ENCODE measurements around the gene CIDEA.

CIDEA gene

GRCh38 chr18:12317664-12318333, 63.6 kb downstream of the CIDEA start:
- Histone ChIP-seq H3K4me1 (ENCODE audit: insufficient read depth, low read length) (peaks cover 73% of the 10 kb centered on the region), H3K9ac (ENCODE audit: low read length) (peak overlapping the region; percentile 12), H3K36me3 (ENCODE audit: insufficient read depth, low read length) (peaks cover 26% of the 10 kb centered on the region), H3K4me3 (ENCODE audit: low read depth in 1 of 2, low read length in 2 of 2) (peak overlapping the region; percentile 6 to 17), H3K9me3 (ENCODE audit: low read length) (no peaks in the 10 kb centered on the region), H3K27ac (ENCODE audit: low read depth, low read length) (peak overlapping the region; percentile 93), H3K27me3 (ENCODE audit: control insufficient read depth in 1 of 2, insufficient read depth in 2 of 2, low read length in 2 of 2) (no peaks in the 10 kb centered on the region)

GRCh38 chr18:12318334-12318697, 64.2 kb downstream of the CIDEA start:
- H3K36me3 ChIP-seq (ENCODE audit: insufficient read depth, low read length) = peaks cover 26% of the 10 kb centered on the region
- no peaks in the 10 kb centered on the region for H3K27me3 ChIP-seq (ENCODE audit: control insufficient read depth in 1 of 2, insufficient read depth in 2 of 2, low read length in 2 of 2)
- peaks cover 68% of the 10 kb centered on the region for H3K4me1 ChIP-seq (ENCODE audit: insufficient read depth, low read length)
- no peaks in the 10 kb centered on the region for H3K9me3 ChIP-seq (ENCODE audit: low read length)
- peak overlapping the region; percentile 6 to 17 for H3K4me3 ChIP-seq (ENCODE audit: low read depth in 1 of 2, low read length in 2 of 2)
- H3K27ac ChIP-seq (ENCODE audit: low read depth, low read length) = peak overlapping the region; percentile 93
- peak overlapping the region; percentile 12 for H3K9ac ChIP-seq (ENCODE audit: low read length)

GRCh38 chr18:12318857-12319256, 64.7 kb downstream of the CIDEA start:
- H3K36me3 ChIP-seq (ENCODE audit: insufficient read depth, low read length) = peaks cover 23% of the 10 kb centered on the region
- peaks cover 62% of the 10 kb centered on the region for H3K4me1 ChIP-seq (ENCODE audit: insufficient read depth, low read length)
- H3K27ac ChIP-seq (ENCODE audit: low read depth, low read length) = no peak overlapping the region
- H3K9me3 ChIP-seq (ENCODE audit: low read length) = no peaks in the 10 kb centered on the region
- no peaks in the 10 kb centered on the region for H3K27me3 ChIP-seq (ENCODE audit: control insufficient read depth in 1 of 2, insufficient read depth in 2 of 2, low read length in 2 of 2)
- H3K9ac ChIP-seq (ENCODE audit: low read length) = no peak overlapping the region
- H3K4me3 ChIP-seq (ENCODE audit: low read depth in 1 of 2, low read length in 2 of 2) = no peak overlapping the region

GRCh38 chr18:12321333-12321732, 67.2 kb downstream of the CIDEA start:
- H3K36me3 ChIP-seq (ENCODE audit: insufficient read depth, low read length) = peaks cover 36% of the 10 kb centered on the region
- H3K9ac ChIP-seq (ENCODE audit: low read length) = no peak overlapping the region
- no peaks in the 10 kb centered on the region for H3K27me3 ChIP-seq (ENCODE audit: control insufficient read depth in 1 of 2, insufficient read depth in 2 of 2, low read length in 2 of 2)
- no peak overlapping the region for H3K4me3 ChIP-seq (ENCODE audit: low read depth in 1 of 2, low read length in 2 of 2)
- H3K9me3 ChIP-seq (ENCODE audit: low read length) = no peaks in the 10 kb centered on the region
- H3K4me1 ChIP-seq (ENCODE audit: insufficient read depth, low read length) = peaks cover 38% of the 10 kb centered on the region
- no peak overlapping the region for H3K27ac ChIP-seq (ENCODE audit: low read depth, low read length)

- H3K27ac ChIP-seq (ENCODE audit: low read depth, low read length) = no peak overlapping the region
- H3K9ac ChIP-seq (ENCODE audit: low read length) = no peak overlapping the region
- H3K36me3 ChIP-seq (ENCODE audit: insufficient read depth, low read length) = peaks cover 68% of the 10 kb centered on the region
- peaks cover 22% of the 10 kb centered on the region for H3K4me1 ChIP-seq (ENCODE audit: insufficient read depth, low read length)
- H3K4me3 ChIP-seq (ENCODE audit: low read depth in 1 of 2, low read length in 2 of 2) = no peak overlapping the region
- H3K9me3 ChIP-seq (ENCODE audit: low read length) = no peaks in the 10 kb centered on the region
- no peaks in the 10 kb centered on the region for H3K27me3 ChIP-seq (ENCODE audit: control insufficient read depth in 1 of 2, insufficient read depth in 2 of 2, low read length in 2 of 2)
These were observed 71.0 kb downstream of the CIDEA start for GRCh38 chr18:12324991-12325725.

- Histone ChIP-seq H3K9ac (ENCODE audit: low read length) (no peak overlapping the region), H3K36me3 (ENCODE audit: insufficient read depth, low read length) (peaks cover 63% of the 10 kb centered on the region), H3K9me3 (ENCODE audit: low read length) (no peaks in the 10 kb centered on the region), H3K4me1 (ENCODE audit: insufficient read depth, low read length) (peaks cover 17% of the 10 kb centered on the region), H3K27me3 (ENCODE audit: control insufficient read depth in 1 of 2, insufficient read depth in 2 of 2, low read length in 2 of 2) (no peaks in the 10 kb centered on the region), H3K4me3 (ENCODE audit: low read depth in 1 of 2, low read length in 2 of 2) (no peak overlapping the region), H3K27ac (ENCODE audit: low read depth, low read length) (no peak overlapping the region)
These were observed 71.6 kb downstream of the CIDEA start for GRCh38 chr18:12325726-12326245.

GRCh38 chr18:12326711-12327460, 72.7 kb downstream of the CIDEA start:
- Histone ChIP-seq H3K36me3 (ENCODE audit: insufficient read depth, low read length) (peaks cover 57% of the 10 kb centered on the region), H3K27me3 (ENCODE audit: control insufficient read depth in 1 of 2, insufficient read depth in 2 of 2, low read length in 2 of 2) (no peaks in the 10 kb centered on the region), H3K9me3 (ENCODE audit: low read length) (no peaks in the 10 kb centered on the region), H3K27ac (ENCODE audit: low read depth, low read length) (peak overlapping the region; percentile 60), H3K4me3 (ENCODE audit: low read depth in 1 of 2, low read length in 2 of 2) (no peak overlapping the region), H3K4me1 (ENCODE audit: insufficient read depth, low read length) (peaks cover 11% of the 10 kb centered on the region), H3K9ac (ENCODE audit: low read length) (no peak overlapping the region)
